Activated B cell treated with CpG ODN at 0.5 μM for 24 hours (primary cell): Measurements from ENCODE around the gene MYOZ1. TPM values are rescaled to one million over a fixed set of nuclear protein-coding genes. Genes with fewer than 3 reads are reported as not detected.
A peak's percentile ranks its signal among the peaks of the same experiment; 100 is the strongest.

Experiments used
- ATAC-seq: fragments of 200-7000 bp; cut with Tn5 transposase; one replicate; pipeline ENCODE4 v1.10.0; 2021; ENCODE audit warnings: low read depth, mild to moderate bottlenecking, moderate library complexity
- CTCF ChIA-PET: fragments of 350-600 bp; sonication (Branson Sonifier 250); formaldehyde crosslinking; loops from one replicate; lab custom pipeline; 2021; ENCODE audit warnings: antibody characterized with exemption; lab: Charles Lee
- POLR2A ChIA-PET: fragments of 350-600 bp; sonication (Branson Sonifier 250); formaldehyde crosslinking; loops from one replicate; lab custom pipeline; 2021; ENCODE audit warnings: antibody characterized with exemption; lab: Charles Lee
- DNase-seq: peaks from one replicate; pipeline ENCODE4 v3.0.0; 2022
- H3K27ac Mint-ChIP-seq: one replicate; pipeline ENCODE4 v1.8.0; 2020; ENCODE audit warnings: mixed read lengths
- H3K27me3 Mint-ChIP-seq: one replicate; pipeline ENCODE4 v1.8.0; 2021; ENCODE audit warnings: mixed read lengths
- H3K36me3 Mint-ChIP-seq: one replicate; pipeline ENCODE4 v1.8.0; 2021; ENCODE audit warnings: low read depth, mixed read lengths
- H3K4me1 Mint-ChIP-seq: one replicate; pipeline ENCODE4 v1.8.0; 2021; ENCODE audit warnings: mixed read lengths
- H3K4me3 Mint-ChIP-seq: one replicate; pipeline ENCODE4 v1.8.0; 2020; ENCODE audit warnings: mild to moderate bottlenecking, mixed read lengths
- H3K9me3 Mint-ChIP-seq: one replicate; pipeline ENCODE4 v1.8.0; 2020; ENCODE audit warnings: mixed read lengths
- CTCF ChIP-seq: fragments of 200-600 bp; IDR thresholded peaks from one replicate; pipeline ENCODE4 v1.8.0; 2022; ENCODE audit warnings: antibody characterized with exemption, mild to moderate bottlenecking
- intact Hi-C: fragments of 100-400 bp; cut with micrococcal nuclease; formaldehyde crosslinking; loops from one replicate; pipeline ENCODE4 v1.15.1; 2024
- total RNA-seq: library from RNA; stranded (reverse); gene quantifications from 2 replicates; pipeline ENCODE4 v1.2.3, GENCODE V29; 2022

MYOZ1 gene
- total RNA-seq, 1 donor from 2014 or later, result not detected

- ATAC-seq, result no peak
- CTCF ChIA-PET, result interaction anchor here (0.6 kb wide), 1 partner anchor 53 kb away, joined by 3 read pairs; no protein-coding TSS in a partner anchor
- Mint-ChIP-seq H3K27ac (peak within 1 kb of the TSS; percentile 47), H3K4me3 (peak within 1 kb of the TSS; percentile 61), H3K27me3 (no peaks in the 10 kb centered on the region), H3K4me1 (peaks cover 13% of the 10 kb centered on the region), H3K9me3 (no peaks in the 10 kb centered on the region), H3K36me3 (no peaks in the 10 kb centered on the region)
- TF ChIP-seq CTCF, result no peak
- POLR2A ChIA-PET, result no interaction called here
- DNase-seq, result no peak
- intact Hi-C loops, result no loop called here
Observed at GRCh38 chr10:73590881-73591799, 50.1 kb downstream of the MYOZ1 start, which contains the start of gene USP54. Gene USP54, minus strand, starts transcription at chr10:73591342. Its CDS starts 15,684 bp downstream, at chr10:73575658.

GRCh38 chr10:73589563-73590126, 51.6 kb downstream of the MYOZ1 start:
- Mint-ChIP-seq H3K4me3 (no peak overlapping the region), H3K27ac (no peak overlapping the region), H3K36me3 (no peaks in the 10 kb centered on the region), H3K9me3 (peaks cover 2% of the 10 kb centered on the region), H3K4me1 (peaks cover 13% of the 10 kb centered on the region), H3K27me3 (no peaks in the 10 kb centered on the region)
- CTCF ChIA-PET, result no interaction called here
- no peak for TF ChIP-seq CTCF
- no peak for ATAC-seq
- POLR2A ChIA-PET, result no interaction called here
- intact Hi-C loops, result no loop called here
- DNase-seq, result no peak

- POLR2A ChIA-PET, result no interaction called here
- no peaks in the 10 kb centered on the region for H3K36me3 Mint-ChIP-seq
- peaks cover 13% of the 10 kb centered on the region for H3K4me1 Mint-ChIP-seq
Observed at GRCh38 chr10:73588656-73589055, 52.6 kb downstream of the MYOZ1 start.

GRCh38 chr10:73586583-73586984, 54.7 kb downstream of the MYOZ1 start:
- H3K9me3 Mint-ChIP-seq, result peaks cover 2% of the 10 kb centered on the region
- peaks cover 6% of the 10 kb centered on the region for H3K4me1 Mint-ChIP-seq
- no peak for TF ChIP-seq CTCF
- DNase-seq (no peak), ATAC-seq (no peak)
- no peak overlapping the region for H3K27ac Mint-ChIP-seq
- ChIA-PET CTCF (no interaction called here), POLR2A (no interaction called here)
- no peaks in the 10 kb centered on the region for H3K36me3 Mint-ChIP-seq
- intact Hi-C loops, result no loop called here
- H3K4me3 Mint-ChIP-seq, result no peak overlapping the region
- no peaks in the 10 kb centered on the region for H3K27me3 Mint-ChIP-seq

More at GRCh38 chr10:73588656-73589055, 52.6 kb downstream of the MYOZ1 start:
- no peak overlapping the region for H3K27ac Mint-ChIP-seq
- no peaks in the 10 kb centered on the region for H3K27me3 Mint-ChIP-seq
- CTCF ChIA-PET, result no interaction called here
- intact Hi-C loops, result no loop called here
- H3K9me3 Mint-ChIP-seq, result peaks cover 2% of the 10 kb centered on the region
- H3K4me3 Mint-ChIP-seq, result no peak overlapping the region
- no peak for DNase-seq
- ATAC-seq, result no peak
- TF ChIP-seq CTCF, result no peak

GRCh38 chr10:73585327-73585726, 55.9 kb downstream of the MYOZ1 start:
- no peak for DNase-seq
- TF ChIP-seq CTCF, result no peak
- no peak overlapping the region for H3K4me3 Mint-ChIP-seq
- POLR2A ChIA-PET, result no interaction called here
- H3K9me3 Mint-ChIP-seq, result peaks cover 2% of the 10 kb centered on the region
- no peaks in the 10 kb centered on the region for H3K4me1 Mint-ChIP-seq
- H3K27ac Mint-ChIP-seq, result no peak overlapping the region
- CTCF ChIA-PET, result no interaction called here
- intact Hi-C loops, result no loop called here
- H3K36me3 Mint-ChIP-seq, result no peaks in the 10 kb centered on the region
- no peaks in the 10 kb centered on the region for H3K27me3 Mint-ChIP-seq
- no peak for ATAC-seq
